DMS53 treated with DMSO at 0.1 percent for 48 hours (cell line): Measurements from ENCODE around the gene SRSF5.

Experiments
- DNase-seq: peaks from one replicate; lab custom pipeline; 2025; ENCODE audit not compliant: unreplicated experiment; lab: John Stamatoyannopoulos, UW

The SRSF5 gene

GRCh38 chr14:69769623-69770022 is 2.7 kb downstream of the SRSF5 start:
- no peak for DNase-seq

DNA sequence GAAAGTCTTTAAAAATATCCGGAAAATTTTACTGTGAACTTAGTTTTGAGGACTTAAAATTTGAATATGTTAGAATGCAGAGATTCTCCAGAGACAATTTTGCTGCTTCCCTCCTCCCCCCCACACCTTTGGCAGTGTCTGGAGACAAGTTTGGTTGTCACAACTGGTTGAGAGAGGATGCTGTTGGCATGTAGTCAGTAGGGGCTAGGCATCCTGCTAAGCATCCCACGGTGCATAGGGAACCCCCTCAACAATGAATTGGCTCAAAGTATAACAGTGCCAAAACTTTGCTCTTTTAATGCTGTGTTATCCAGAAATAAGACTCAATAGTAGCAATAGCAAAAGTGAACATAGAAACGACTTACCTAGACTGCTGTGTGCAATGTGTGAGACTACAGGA is 3.6 kb downstream of the SRSF5 start:
- DNase-seq = no peak

- DNase-seq = no peak
These were observed 4.2 kb downstream of the SRSF5 start for GRCh38 chr14:69771136-69771535.

DNA sequence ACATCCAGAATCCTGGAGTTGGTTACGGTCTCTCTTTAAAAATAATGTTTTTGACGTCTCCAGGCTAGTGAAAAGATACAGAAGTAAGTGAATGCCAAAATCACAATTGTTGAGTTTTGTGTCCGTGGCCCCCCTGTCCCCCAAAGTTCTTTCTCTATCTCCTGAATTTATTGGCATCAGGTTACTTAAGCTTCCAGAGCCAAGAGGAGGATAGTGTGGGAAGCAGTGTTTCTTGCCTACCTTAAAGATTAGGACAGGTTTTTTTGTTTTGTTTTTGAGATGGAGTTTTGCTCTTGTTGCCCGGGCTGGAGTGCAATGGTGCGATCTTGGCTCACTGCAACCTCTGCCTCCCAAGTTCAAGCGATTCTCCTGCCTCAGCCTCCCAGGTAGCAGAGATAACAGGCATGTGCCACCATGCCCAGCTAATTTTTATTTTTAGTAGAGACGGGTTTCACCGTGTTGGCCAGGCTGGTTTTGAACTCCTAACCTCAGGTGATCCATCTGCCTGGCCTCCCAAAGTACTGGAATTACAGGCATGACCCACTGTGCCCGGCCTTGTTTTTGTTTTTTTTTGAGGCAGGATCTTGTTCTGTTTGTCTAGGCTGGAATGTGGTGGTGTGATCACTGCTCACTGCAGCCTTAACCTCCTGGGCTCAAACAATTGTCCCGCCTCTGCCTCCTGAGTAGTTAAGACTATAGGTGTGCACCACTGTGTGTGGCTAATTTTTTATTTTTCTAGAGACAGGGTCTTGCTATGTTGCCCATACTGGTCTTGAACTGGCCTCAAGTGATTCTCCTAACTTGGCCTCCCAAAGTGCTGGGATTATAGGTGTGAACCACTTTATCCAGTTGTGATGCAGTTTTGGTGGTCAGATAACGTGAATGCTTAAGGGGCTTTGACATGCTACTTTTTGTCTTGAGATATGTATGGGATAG is 5.4 kb downstream of the SRSF5 start:
- DNase-seq = no peak

GRCh38 chr14:69773571-69774276 is 6.8 kb downstream of the SRSF5 start:
- no peak for DNase-seq

GRCh38 chr14:69775012-69775411 is 8.1 kb downstream of the SRSF5 start:
- no peak for DNase-seq

- DNase-seq = no peak
These were observed 10.0 kb downstream of the SRSF5 start for GRCh38 chr14:69776875-69777453.

GRCh38 chr14:69779088-69779487 is 12.1 kb downstream of the SRSF5 start:
- no peak for DNase-seq

- DNase-seq = no peak
These were observed 13.2 kb downstream of the SRSF5 start for GRCh38 chr14:69780092-69780491.

DNA sequence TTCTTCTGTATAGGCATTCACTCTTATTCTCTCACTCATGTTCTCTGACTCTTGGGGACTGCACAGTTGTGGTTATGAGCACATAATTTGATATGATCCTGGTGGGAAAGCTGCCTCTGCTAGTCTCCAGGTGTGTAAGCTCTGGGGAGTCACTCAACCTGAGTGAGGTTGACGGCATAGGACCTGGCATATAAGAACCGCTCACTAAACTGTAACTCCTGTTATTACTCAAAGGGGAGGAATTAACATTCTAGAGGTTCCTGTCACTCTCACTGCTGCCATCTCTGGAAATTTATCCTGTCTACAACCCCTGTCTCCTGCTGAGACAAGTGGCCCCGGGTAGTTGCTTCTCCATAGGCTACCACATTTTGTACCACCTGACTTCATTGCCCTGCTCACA is 14.0 kb downstream of the SRSF5 start:
- no peak for DNase-seq

- no peak for DNase-seq
These were observed 18.0 kb downstream of the SRSF5 start for GRCh38 chr14:69784942-69785341.

GRCh38 chr14:69786603-69787002 is 19.7 kb downstream of the SRSF5 start:
- no peak for DNase-seq

GRCh38 chr14:69789118-69789640 is 22.2 kb downstream of the SRSF5 start:
- DNase-seq = no peak

DNA sequence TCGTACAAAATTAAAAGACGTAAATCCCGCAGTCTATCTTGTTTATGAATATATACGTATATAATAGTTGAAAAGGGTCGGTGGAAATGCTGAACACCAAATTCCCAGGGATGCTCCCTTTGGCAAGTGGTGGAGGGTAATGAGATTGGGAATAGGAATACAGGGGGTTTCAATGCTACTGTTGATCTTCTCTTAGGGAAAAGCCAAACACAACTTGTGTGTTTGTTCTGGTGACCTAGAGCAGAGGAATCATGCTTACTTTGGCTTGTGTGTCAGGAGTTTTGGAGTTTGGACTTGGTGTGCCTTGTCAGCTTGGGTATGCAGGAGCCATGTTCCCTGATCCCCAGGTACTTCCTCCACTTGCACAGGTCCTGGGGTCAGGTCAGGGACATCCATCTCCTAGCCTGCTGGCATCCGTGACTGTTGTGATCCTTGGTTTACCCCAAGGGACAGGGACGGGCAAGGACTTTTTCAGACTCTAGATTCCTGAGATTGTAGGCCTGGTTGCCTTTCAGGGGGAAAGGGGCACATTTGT is 26.0 kb downstream of the SRSF5 start:
- no peak for DNase-seq

- no peak for DNase-seq
These were observed 27.8 kb downstream of the SRSF5 start for GRCh38 chr14:69794791-69795190.

DNA sequence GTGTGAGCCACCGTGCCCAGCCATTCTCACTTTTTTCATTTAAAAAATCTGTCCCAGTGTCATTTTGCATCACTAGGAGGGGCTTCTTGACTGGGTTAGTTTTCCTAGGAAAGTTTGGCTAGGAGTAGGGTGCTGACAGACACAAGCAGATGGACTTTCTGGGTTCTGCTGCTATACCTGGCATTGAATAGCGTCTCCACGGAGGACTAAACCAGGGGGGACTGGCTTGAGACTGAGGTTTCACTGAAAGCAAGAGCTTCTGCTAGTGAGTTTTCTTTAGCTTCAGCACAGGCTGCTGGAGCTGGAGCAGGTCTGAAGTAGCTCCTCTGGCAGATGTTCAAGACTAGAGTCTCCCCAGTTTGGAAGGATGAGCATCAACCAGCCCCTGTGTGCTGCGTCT is 28.7 kb downstream of the SRSF5 start:
- no peak for DNase-seq

- no peak for DNase-seq
These were observed 30.0 kb downstream of the SRSF5 start, which contains the start of gene SLC10A1 for GRCh38 chr14:69796797-69797500. TSS of gene SLC10A1 (minus strand) at chr14:69797241. CDS start at chr14:69797155, 86 bp downstream.

DNA sequence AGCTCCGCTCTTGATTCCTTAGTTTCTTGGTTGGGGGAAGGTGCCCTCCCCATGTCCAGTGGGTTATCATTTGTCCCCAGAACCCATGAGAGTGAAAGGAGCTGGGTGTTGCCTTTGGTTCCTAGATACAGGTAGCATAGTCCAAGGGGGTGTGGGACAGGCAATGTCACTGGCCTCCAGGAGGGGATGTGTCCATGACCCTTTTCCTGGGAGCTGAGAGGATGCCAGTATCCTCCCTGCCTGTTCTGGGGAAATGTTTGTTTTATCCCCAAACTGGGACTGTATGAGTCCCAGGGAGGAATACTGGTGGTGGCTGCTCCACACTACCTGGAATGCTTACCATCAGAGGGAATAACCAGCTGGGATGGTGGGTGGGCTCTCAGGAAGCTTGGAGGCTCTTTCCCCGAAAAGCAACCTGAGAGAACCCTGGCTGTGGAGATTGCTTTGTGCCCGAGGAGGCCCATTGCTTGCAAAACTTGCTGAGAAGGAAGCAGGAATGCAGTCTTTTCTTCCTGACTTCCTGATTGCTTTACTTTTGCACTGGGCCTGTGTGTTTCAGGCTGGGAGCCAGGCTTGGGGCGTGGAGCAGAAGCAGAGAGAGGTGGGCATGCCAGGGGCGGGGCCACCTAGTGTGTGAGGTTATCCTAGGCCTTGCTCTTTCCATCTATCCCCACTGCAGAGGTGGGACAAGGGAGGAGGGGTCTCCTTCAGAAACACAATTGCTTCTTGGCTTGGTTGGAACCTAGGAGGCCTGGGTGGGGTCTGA is 30.8 kb downstream of the SRSF5 start:
- DNase-seq = no peak

GRCh38 chr14:69798339-69798735 is 31.4 kb downstream of the SRSF5 start:
- no peak for DNase-seq

GRCh38 chr14:69803753-69804152 is 36.8 kb downstream of the SRSF5 start:
- DNase-seq = no peak
